ENCODE data around the gene SLC14A1.
"Not testable (repeated sequence)": the region's sequence is repeated elsewhere in the genome, so short reads cannot be mapped to it uniquely, and the experiment has no call there.

SLC14A1 gene

GRCh38 chr18:45757005-45757404, 33.0 kb downstream of the SLC14A1 start:
- no peak for DNase-seq (ENCODE audit: low spot score)
- in situ Hi-C loops (cut with MboI; ENCODE audit: low sequenced_read_pairs, unreplicated experiment) = no loop called here
- TF ChIP-seq CTCF (IDR thresholded peaks at IDR 0.05; ENCODE audit: borderline replicate concordance, control extremely low read depth, extremely low read depth, insufficient read depth, missing control alignments) = no peak

- DNase-seq (ENCODE audit: low spot score); in situ Hi-C loops (cut with MboI; ENCODE audit: low sequenced_read_pairs, unreplicated experiment): not testable (repeated sequence)
Measured at GRCh38 chr18:45757644-45758043, 33.7 kb downstream of the SLC14A1 start.

- in situ Hi-C loops (cut with MboI; ENCODE audit: low sequenced_read_pairs, unreplicated experiment) = no loop called here
- DNase-seq (ENCODE audit: low spot score) = no peak
- TF ChIP-seq CTCF (IDR thresholded peaks at IDR 0.05; ENCODE audit: borderline replicate concordance, control extremely low read depth, extremely low read depth, insufficient read depth, missing control alignments) = no peak
Measured at GRCh38 chr18:45760462-45761036, 36.6 kb downstream of the SLC14A1 start.

- TF ChIP-seq CTCF (IDR thresholded peaks at IDR 0.05; ENCODE audit: borderline replicate concordance, control extremely low read depth, extremely low read depth, insufficient read depth, missing control alignments) = no peak
- DNase-seq (ENCODE audit: low spot score) = no peak
- in situ Hi-C loops (cut with MboI; ENCODE audit: low sequenced_read_pairs, unreplicated experiment) = no loop called here
Measured at GRCh38 chr18:45761512-45762114, 37.6 kb downstream of the SLC14A1 start.

GRCh38 chr18:45764000-45764686, 40.2 kb downstream of the SLC14A1 start:
- in situ Hi-C loops (cut with MboI; ENCODE audit: low sequenced_read_pairs, unreplicated experiment) = no loop called here
- DNase-seq (ENCODE audit: low spot score) = no peak

GRCh38 chr18:45765796-45766195, 41.8 kb downstream of the SLC14A1 start:
- in situ Hi-C loops (cut with MboI; ENCODE audit: low sequenced_read_pairs, unreplicated experiment) = no loop called here
- no peak for TF ChIP-seq CTCF (IDR thresholded peaks at IDR 0.05; ENCODE audit: borderline replicate concordance, control extremely low read depth, extremely low read depth, insufficient read depth, missing control alignments)
- no peak for DNase-seq (ENCODE audit: low spot score)

More at GRCh38 chr18:45764000-45764686, 40.2 kb downstream of the SLC14A1 start:
- no peak for TF ChIP-seq CTCF (IDR thresholded peaks at IDR 0.05; ENCODE audit: borderline replicate concordance, control extremely low read depth, extremely low read depth, insufficient read depth, missing control alignments)
